SK-N-SH (cell line): ENCODE results near the gene IL16. TPM values are rescaled to one million over a fixed set of nuclear protein-coding genes. Genes with fewer than 3 reads are reported as not detected.

ENCODE experiments used
- CTCF ChIA-PET: fragments of 300-600, 350-600 bp; formaldehyde crosslinking; extraction: SDS; loops from one replicate; lab custom pipeline; 2021; lab: Yijun Ruan, JAX
- POLR2A ChIA-PET: fragments of 350-600 bp; sonication (Branson Sonifier 250); formaldehyde crosslinking; extraction: SDS; loops from one replicate; lab custom pipeline; 2020; ENCODE audit warnings: antibody characterized with exemption, inconsistent platforms; lab: Yijun Ruan, JAX
- DNase-seq: peaks from one replicate; pipeline ENCODE4 v3.0.0; 2012
- H2AFZ ChIP-seq: fragments of 200-600 bp; sonication (generic); 2 replicates; pipeline ENCODE4 v1.8.1; 2016; ENCODE audit warnings: antibody characterized with exemption, mild to moderate bottlenecking, low read depth
- H3F3A ChIP-seq: fragments of 200-600 bp; sonication (generic); replicated peaks from 2 replicates; pipeline ENCODE3; 2016; ENCODE audit warnings: antibody characterized with exemption, mild to moderate bottlenecking; ENCODE audit not compliant: insufficient read depth
- H3K27ac ChIP-seq, 2 experiments: fragments of 200-500 bp in 1 of 2; fragments of 200-600 bp in 1 of 2; sonication (Bioruptor generic) in 1 of 2; sonication (generic), shearing (Covaris generic) in 1 of 2; 2 replicates each; pipeline versions ENCODE4 v1.5.1 to v1.6.1; 2014 to 2016; ENCODE audit warnings: low read depth in 2 of 2, inconsistent platforms in 1 of 2, low read length in 1 of 2, mild to moderate bottlenecking in 1 of 2, mixed read lengths in 1 of 2
- H3K27me3 ChIP-seq: fragments of 200-600 bp; sonication (generic), shearing (Covaris generic); 2 replicates; pipeline ENCODE4 v1.6.1; 2016; ENCODE audit warnings: mixed run types; ENCODE audit not compliant: insufficient read depth
- H3K36me3 ChIP-seq, 2 experiments: fragments of 200-500 bp in 1 of 2; fragments of 200-600 bp in 1 of 2; sonication (Bioruptor generic) in 1 of 2; sonication (generic) in 1 of 2; replicated peaks in 1 of 2; 2 replicates each; pipeline versions ENCODE3 to v1.5.1; 2014 to 2016; ENCODE audit warnings: low read length in 1 of 2, mild to moderate bottlenecking in 1 of 2; ENCODE audit not compliant: insufficient read depth in 2 of 2, control insufficient read depth in 1 of 2
- H3K4me1 ChIP-seq, 2 experiments: fragments of 200-500 bp in 1 of 2; fragments of 200-600 bp in 1 of 2; sonication (Bioruptor generic) in 1 of 2; sonication (generic), shearing (Covaris generic) in 1 of 2; 2 replicates each; pipeline versions ENCODE4 v1.5.1 to v1.6.1; 2014 to 2016; ENCODE audit warnings: low read depth in 1 of 2, low read length in 1 of 2, mixed run types in 1 of 2; ENCODE audit not compliant: insufficient read depth in 2 of 2, control insufficient read depth in 1 of 2
- H3K4me2 ChIP-seq: fragments of 200-600 bp; sonication (generic), shearing (Covaris generic); 2 replicates; pipeline ENCODE4 v1.6.1; 2017; ENCODE audit warnings: mixed run types
- H3K4me3 ChIP-seq, 2 experiments: fragments of 200-500 bp in 1 of 2; fragments of 200-600 bp in 1 of 2; sonication (Bioruptor generic) in 1 of 2; sonication (generic), shearing (Covaris generic) in 1 of 2; 2 replicates each; pipeline versions ENCODE4 v1.5.1 to v1.8.1; 2014 to 2016; ENCODE audit warnings: low read depth in 2 of 2, inconsistent platforms in 1 of 2, low read length in 1 of 2, mild to moderate bottlenecking in 1 of 2, mixed read lengths in 1 of 2, moderate library complexity in 1 of 2
- H3K79me2 ChIP-seq: fragments of 200-600 bp; sonication (generic); 2 replicates; pipeline ENCODE4 v1.8.1; 2017; ENCODE audit warnings: mild to moderate bottlenecking; ENCODE audit not compliant: insufficient read depth
- H3K9ac ChIP-seq: fragments of 200-600 bp; sonication (generic); 2 replicates; pipeline ENCODE4 v1.6.1; 2017; ENCODE audit warnings: mixed run types
- H3K9me2 ChIP-seq: fragments of 200-600 bp; sonication (generic); 2 replicates; pipeline ENCODE4 v1.6.1; 2017; ENCODE audit warnings: mixed run types
- H3K9me3 ChIP-seq: fragments of 200-600 bp; sonication (generic); 2 replicates; pipeline ENCODE4 v1.6.1; 2017; ENCODE audit warnings: mixed run types, mild to moderate bottlenecking, moderate library complexity
- H4K20me1 ChIP-seq: fragments of 200-600 bp; sonication (generic); 2 replicates; pipeline ENCODE4 v1.6.1; 2017; ENCODE audit warnings: mild to moderate bottlenecking, mixed run types; ENCODE audit not compliant: insufficient read depth
- CHD2 ChIP-seq: fragments of 150-350 bp; IDR thresholded peaks from 2 replicates; pipeline ENCODE4 v1.6.1; 2018; ENCODE audit warnings: low read length; ENCODE audit not compliant: partially characterized antibody
- EZH2phosphoT487 ChIP-seq: fragments of 200-600 bp; sonication (generic); IDR thresholded peaks from 2 replicates; pipeline ENCODE4 v1.6.1; 2017; ENCODE audit warnings: low read depth, mixed run types, mild to moderate bottlenecking, antibody characterized with exemption, moderate library complexity, borderline replicate concordance
- IRF3 ChIP-seq: fragments of 150-350 bp; IDR thresholded peaks from 2 replicates; pipeline ENCODE4 v1.6.1; 2016; ENCODE audit warnings: mild to moderate bottlenecking, low read depth, low read length
- MXI1 ChIP-seq: IDR thresholded peaks from 2 replicates; pipeline ENCODE4 v1.6.1; 2012; ENCODE audit warnings: mild to moderate bottlenecking, low read depth, low read length, improper control_type of control experiment
- NRF1 ChIP-seq: IDR thresholded peaks from 2 replicates; pipeline ENCODE4 v1.6.1; 2012; ENCODE audit warnings: low read depth, mild to moderate bottlenecking, low read length
- PBX3 ChIP-seq: IDR thresholded peaks from 2 replicates; pipeline ENCODE4; 2012
- POLR2AphosphoS5 ChIP-seq: IDR thresholded peaks from 2 replicates; pipeline ENCODE4 v1.6.1; 2012; ENCODE audit warnings: low read depth, low read length
- RAD21 ChIP-seq: IDR thresholded peaks from 2 replicates; pipeline ENCODE4 v1.6.1; 2012; ENCODE audit warnings: mild to moderate bottlenecking, low read length
- REST ChIP-seq: IDR thresholded peaks from 2 replicates; pipeline ENCODE4 v1.6.1; 2012; ENCODE audit warnings: mild to moderate bottlenecking, low read depth, low read length, moderate library complexity
- RFX5 ChIP-seq: IDR thresholded peaks from 2 replicates; pipeline ENCODE4 v1.6.1; 2012; ENCODE audit warnings: mild to moderate bottlenecking, improper control_type of control experiment, low read length
- RXRA ChIP-seq: IDR thresholded peaks from 2 replicates; pipeline ENCODE4 v1.4.0; 2012; ENCODE audit warnings: low read depth, mild to moderate bottlenecking, borderline replicate concordance
- TAF1 ChIP-seq: IDR thresholded peaks from 2 replicates; pipeline ENCODE4 v1.6.1; 2012; ENCODE audit warnings: low read depth, mild to moderate bottlenecking, low read length, moderate library complexity, borderline replicate concordance
- TCF12 ChIP-seq: IDR thresholded peaks from 2 replicates; pipeline ENCODE4 v1.4.0; 2012
- USF1 ChIP-seq: IDR thresholded peaks from 2 replicates; pipeline ENCODE4 v1.4.0; 2012; ENCODE audit warnings: low read depth, borderline replicate concordance
- ZBTB33 ChIP-seq: IDR thresholded peaks from 2 replicates; pipeline ENCODE4 v1.4.0; 2012; ENCODE audit warnings: low read depth, borderline replicate concordance
- WGBS: methylation state at CpG from one replicate; pipeline ENCODE4 v1.1.6; 2017; ENCODE audit warnings: low lambda C conversion rate; 5-methylcytosine and 5-hydroxymethylcytosine counted together
- polyA plus RNA-seq, 3 experiments: library from polyadenylated mRNA; depleted of rRNA; stranded (reverse); fragments of >200 nt; gene quantifications; 2 replicates each; pipeline ENCODE4 v1.2.3, GENCODE V29; 2012

IL16 gene
- polyA plus RNA-seq, 1 of the 3 experiments (the other 2 are of a cell fraction): not detected

GRCh38 chr15:81293728-81294515, 97.2 kb downstream of the IL16 start:
- ChIA-PET POLR2A (no interaction called here), CTCF (interaction anchor here (1.0 to 4.8 kb wide), 3 partner anchors 8 to 28 kb away, joined by 4 to 28 read pairs (median 5); no protein-coding TSS in a partner anchor)
- Histone ChIP-seq H2AFZ (no peak overlapping the region), H3K9me2 (no peaks in the 10 kb centered on the region), H3K4me1 (peaks cover 7 to 9% of the 10 kb centered on the region in 2 experiments; a peak in 2 of 4 replicates), H3K4me3 (no peak overlapping the region), H3K27me3 (peaks cover 10% of the 10 kb centered on the region), H3K4me2 (no peak overlapping the region), H3F3A (no peaks in the 10 kb centered on the region), H3K9ac (no peak overlapping the region), H3K79me2 (no peaks in the 10 kb centered on the region), H4K20me1 (no peaks in the 10 kb centered on the region), H3K27ac (no peak overlapping the region), H3K36me3 (no peaks in the 10 kb centered on the region), H3K9me3 (no peaks in the 10 kb centered on the region)
- DNase-seq: peak; percentile 50
- WGBS: 58% methylated on average over 9 of the region's 9 CpGs
- TF ChIP-seq TAF1 (no peak), EZH2phosphoT487 (no peak), USF1 (no peak), RFX5 (peak; percentile 71; the same call in 1 of the 2 replicates)

GRCh38 chr15:81294516-81294880, 97.8 kb downstream of the IL16 start:
- 53% methylated on average over 6 of the region's 6 CpGs for WGBS
- Histone ChIP-seq H4K20me1 (no peaks in the 10 kb centered on the region), H3K79me2 (no peaks in the 10 kb centered on the region), H3K27me3 (peaks cover 10% of the 10 kb centered on the region), H3K9ac (no peak overlapping the region), H3K4me3 (no peak overlapping the region), H3K9me2 (no peaks in the 10 kb centered on the region), H3K9me3 (no peaks in the 10 kb centered on the region), H3K4me1 (peaks cover 7 to 9% of the 10 kb centered on the region in 2 experiments; a peak in 2 of 4 replicates), H2AFZ (no peak overlapping the region), H3K36me3 (no peaks in the 10 kb centered on the region), H3F3A (no peaks in the 10 kb centered on the region), H3K27ac (no peak overlapping the region), H3K4me2 (no peak overlapping the region)
- TF ChIP-seq TCF12: no peak
- no peak for TF ChIP-seq RAD21
- TF ChIP-seq ZBTB33: no peak
- TF ChIP-seq USF1: no peak
- no peak for TF ChIP-seq PBX3
- TF ChIP-seq EZH2phosphoT487: no peak
- TF ChIP-seq REST: no peak
- no peak for TF ChIP-seq NRF1
- TF ChIP-seq CHD2: no peak
- TF ChIP-seq MXI1: no peak
- no peak for TF ChIP-seq RXRA
- TF ChIP-seq IRF3: no peak
- TF ChIP-seq POLR2AphosphoS5: no peak
- CTCF ChIA-PET: interaction anchor here (4.8 kb wide), 1 partner anchor 28 kb away, joined by 28 read pairs; no protein-coding TSS in a partner anchor
- DNase-seq: no peak
- POLR2A ChIA-PET: no interaction called here
